HFFc6 (cell line): ENCODE data around the gene NHLRC4. TPM values are rescaled to one million over a fixed set of nuclear protein-coding genes. Genes with fewer than 3 reads are reported as not detected.

Source experiments
- DNase-seq: peaks from one replicate; pipeline ENCODE4 v3.0.0-alpha.2; 2018
- H3K27ac Mint-ChIP-seq: 2 replicates; pipeline ENCODE4 v1.8.0; 2020; ENCODE audit warnings: mild to moderate bottlenecking, mixed read lengths
- H3K27me3 Mint-ChIP-seq: 2 replicates; pipeline ENCODE4 v1.8.0; 2021; ENCODE audit warnings: mild to moderate bottlenecking, moderate library complexity, mixed read lengths; ENCODE audit not compliant: insufficient read depth
- H3K36me3 Mint-ChIP-seq: 2 replicates; pipeline ENCODE4 v1.8.0; 2021; ENCODE audit warnings: low read depth, mixed read lengths
- H3K4me1 Mint-ChIP-seq: 2 replicates; pipeline ENCODE4 v1.8.0; 2020; ENCODE audit warnings: low read depth, mixed read lengths
- H3K4me3 Mint-ChIP-seq: 2 replicates; pipeline ENCODE4 v1.8.0; 2020; ENCODE audit warnings: mild to moderate bottlenecking, moderate library complexity, mixed read lengths
- H3K9me3 Mint-ChIP-seq: 2 replicates; pipeline ENCODE4 v1.8.0; 2020; ENCODE audit warnings: mild to moderate bottlenecking, mixed read lengths
- CTCF ChIP-seq: fragments of 200-600 bp; sonication (generic); IDR thresholded peaks from 2 replicates; pipeline ENCODE4 v1.5.0; 2021; ENCODE audit warnings: antibody characterized with exemption, mild to moderate bottlenecking
- total RNA-seq, 6 experiments: library from RNA; stranded (reverse); fragmentation: NEBNext Ultra II Directional; extraction: Animal tissue kit (Norgen Biotek cat#: 25700); gene quantifications; 2 replicates in 1 of 6; 3 replicates in 5 of 6; pipeline ENCODE4 v1.2.3, GENCODE V29; 2021

Gene NHLRC4
- total RNA-seq, 6 experiments from 2014 or later, result 0.24 to 0.58 (median 0.28) TPM; not detected in 1

- Mint-ChIP-seq H3K4me1 (peaks cover 37% of the 10 kb centered on the region), H3K9me3 (no peaks in the 10 kb centered on the region), H3K27ac (peak overlapping the region; percentile 42), H3K4me3 (peak overlapping the region; percentile 91), H3K36me3 (peaks cover 4% of the 10 kb centered on the region; the same call in 1 of the 2 replicates), H3K27me3 (peaks cover 9% of the 10 kb centered on the region)
- TF ChIP-seq CTCF, result no peak
- no peak for DNase-seq
These were observed 23.5 kb downstream of the NHLRC4 start for GRCh38 chr16:590188-590814.

- peak overlapping the region; percentile 91 for H3K4me3 Mint-ChIP-seq
- no peak for TF ChIP-seq CTCF
- DNase-seq, result no peak
- H3K4me1 Mint-ChIP-seq, result peaks cover 34% of the 10 kb centered on the region
- H3K36me3 Mint-ChIP-seq, result peaks cover 4% of the 10 kb centered on the region; the same call in 1 of the 2 replicates
- H3K9me3 Mint-ChIP-seq, result no peaks in the 10 kb centered on the region
- H3K27me3 Mint-ChIP-seq, result peaks cover 8% of the 10 kb centered on the region
- peak overlapping the region; percentile 42 for H3K27ac Mint-ChIP-seq
These were observed 24.0 kb downstream of the NHLRC4 start for GRCh38 chr16:590815-591200.

- DNase-seq, result no peak
- H3K9me3 Mint-ChIP-seq, result no peaks in the 10 kb centered on the region
- peaks cover 7% of the 10 kb centered on the region for H3K27me3 Mint-ChIP-seq
- peak overlapping the region; percentile 91 for H3K4me3 Mint-ChIP-seq
- H3K27ac Mint-ChIP-seq, result peak overlapping the region; percentile 42; the same call in 1 of the 2 replicates
- peaks cover 30% of the 10 kb centered on the region for H3K4me1 Mint-ChIP-seq
- TF ChIP-seq CTCF, result no peak
- H3K36me3 Mint-ChIP-seq, result peaks cover 4% of the 10 kb centered on the region; the same call in 1 of the 2 replicates
These were observed 24.4 kb downstream of the NHLRC4 start for GRCh38 chr16:591231-591630.

- H3K4me3 Mint-ChIP-seq, result peak overlapping the region; percentile 91
- peaks cover 12% of the 10 kb centered on the region for H3K36me3 Mint-ChIP-seq
- H3K27me3 Mint-ChIP-seq, result peaks cover 7% of the 10 kb centered on the region
- TF ChIP-seq CTCF, result no peak
- H3K4me1 Mint-ChIP-seq, result peaks cover 25% of the 10 kb centered on the region
- no peaks in the 10 kb centered on the region for H3K9me3 Mint-ChIP-seq
- DNase-seq, result no peak
- no peak overlapping the region for H3K27ac Mint-ChIP-seq
These were observed 25.2 kb downstream of the NHLRC4 start for GRCh38 chr16:591892-592517.

- Mint-ChIP-seq H3K27ac (no peak overlapping the region), H3K9me3 (no peaks in the 10 kb centered on the region), H3K36me3 (peaks cover 9% of the 10 kb centered on the region), H3K4me3 (no peak overlapping the region), H3K27me3 (peaks cover 5% of the 10 kb centered on the region), H3K4me1 (peaks cover 19% of the 10 kb centered on the region)
- no peak for DNase-seq
- TF ChIP-seq CTCF, result no peak
These were observed 25.9 kb downstream of the NHLRC4 start for GRCh38 chr16:592518-593306.
